ENCODE data around the gene ZNF451.

Gene ZNF451

DNA sequence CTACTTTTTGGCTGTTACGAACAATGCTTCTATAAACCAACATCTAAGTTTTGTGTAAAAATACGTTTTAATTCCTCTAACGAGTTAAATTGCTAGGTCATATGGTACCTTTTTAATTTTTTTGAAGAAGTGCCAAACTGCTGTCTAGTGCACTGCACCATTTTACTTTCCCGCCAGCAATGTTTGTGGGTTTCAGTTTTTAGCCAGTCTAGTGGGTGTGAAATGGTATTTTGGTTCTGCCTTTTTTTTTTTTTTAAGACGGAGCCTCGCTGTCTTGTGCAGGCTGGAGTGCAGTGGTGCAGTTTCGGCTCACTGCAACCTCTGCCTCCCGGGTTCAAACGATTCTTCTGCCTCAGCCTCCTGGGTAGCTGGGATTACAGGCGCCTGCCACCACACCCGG, 48.0 kb downstream of the ZNF451 start:
- Histone ChIP-seq H3K4me1 (ENCODE audit: control insufficient read depth, insufficient read depth, low read length) (no peaks in the 10 kb centered on the region), H3K36me3 (ENCODE audit: control insufficient read depth, insufficient read depth, low read length) (no peaks in the 10 kb centered on the region), H3K27ac (ENCODE audit: low read depth, low read length) (no peak overlapping the region), H3K27me3 (ENCODE audit: control insufficient read depth, insufficient read depth, low read length) (no peaks in the 10 kb centered on the region), H3K4me3 (ENCODE audit: low read length) (no peak overlapping the region), H3K9ac (ENCODE audit: low read length) (no peak overlapping the region)

DNA sequence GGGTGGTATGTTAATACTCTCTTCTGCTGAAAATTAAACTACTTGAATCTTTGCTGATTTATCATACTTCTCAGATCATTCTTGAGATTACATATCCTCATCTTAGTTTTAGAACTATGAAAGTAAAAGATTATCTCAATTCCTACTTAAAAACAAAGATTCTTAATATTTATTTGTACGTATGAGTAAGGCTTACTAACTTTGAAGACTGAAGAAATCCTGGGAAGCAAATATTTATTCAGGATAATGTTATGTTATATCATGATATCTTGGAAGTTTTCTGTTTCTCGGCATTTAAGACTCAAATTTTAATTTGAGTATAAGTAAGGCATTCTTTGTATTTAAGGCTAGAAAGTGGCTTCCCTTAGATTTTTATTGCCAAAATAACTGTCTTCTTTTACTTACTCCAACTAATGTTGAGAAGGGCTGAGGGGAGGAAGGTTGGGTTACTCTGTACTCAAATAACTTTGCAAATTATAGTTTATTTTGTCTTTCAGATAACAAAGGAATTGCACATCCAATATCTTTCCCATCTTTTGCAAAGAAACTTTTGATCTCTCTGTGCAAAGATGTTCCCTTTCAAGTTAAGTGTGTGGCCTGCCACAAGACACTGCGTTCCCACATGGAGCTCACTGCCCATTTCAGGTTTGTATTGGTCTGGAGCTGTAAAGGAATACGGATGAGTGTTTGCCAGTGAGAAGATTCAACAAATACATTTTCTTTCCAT, 51.6 kb downstream of the ZNF451 start:
- Histone ChIP-seq H3K4me3 (ENCODE audit: low read length) (no peak overlapping the region), H3K36me3 (ENCODE audit: control insufficient read depth, insufficient read depth, low read length) (peaks cover 2% of the 10 kb centered on the region), H3K4me1 (ENCODE audit: control insufficient read depth, insufficient read depth, low read length) (no peaks in the 10 kb centered on the region), H3K27ac (ENCODE audit: low read depth, low read length) (no peak overlapping the region), H3K9ac (ENCODE audit: low read length) (no peak overlapping the region), H3K27me3 (ENCODE audit: control insufficient read depth, insufficient read depth, low read length) (no peaks in the 10 kb centered on the region)

DNA sequence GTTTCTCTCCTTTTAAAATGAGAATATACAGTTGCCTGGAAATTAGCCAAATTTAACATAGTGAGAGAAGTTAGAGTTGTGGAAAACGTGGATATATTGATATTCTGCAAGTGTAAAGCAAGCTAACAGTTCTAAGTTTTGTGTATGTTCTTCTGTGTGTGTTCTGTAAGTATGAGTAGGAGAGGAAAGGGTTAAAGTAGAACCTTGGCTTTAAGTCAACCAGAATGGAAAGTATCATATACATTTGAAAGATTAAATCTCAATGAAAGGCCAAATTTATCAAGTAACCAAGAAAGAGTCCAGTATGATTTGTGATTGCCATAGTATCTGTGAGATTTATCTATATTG, 52.2 kb downstream of the ZNF451 start:
- peaks cover 2% of the 10 kb centered on the region for H3K36me3 ChIP-seq (ENCODE audit: control insufficient read depth, insufficient read depth, low read length)
- no peaks in the 10 kb centered on the region for H3K27me3 ChIP-seq (ENCODE audit: control insufficient read depth, insufficient read depth, low read length)
- H3K27ac ChIP-seq (ENCODE audit: low read depth, low read length), result no peak overlapping the region
- no peak overlapping the region for H3K9ac ChIP-seq (ENCODE audit: low read length)
- H3K4me3 ChIP-seq (ENCODE audit: low read length), result no peak overlapping the region
- H3K4me1 ChIP-seq (ENCODE audit: control insufficient read depth, insufficient read depth, low read length), result no peaks in the 10 kb centered on the region

DNA sequence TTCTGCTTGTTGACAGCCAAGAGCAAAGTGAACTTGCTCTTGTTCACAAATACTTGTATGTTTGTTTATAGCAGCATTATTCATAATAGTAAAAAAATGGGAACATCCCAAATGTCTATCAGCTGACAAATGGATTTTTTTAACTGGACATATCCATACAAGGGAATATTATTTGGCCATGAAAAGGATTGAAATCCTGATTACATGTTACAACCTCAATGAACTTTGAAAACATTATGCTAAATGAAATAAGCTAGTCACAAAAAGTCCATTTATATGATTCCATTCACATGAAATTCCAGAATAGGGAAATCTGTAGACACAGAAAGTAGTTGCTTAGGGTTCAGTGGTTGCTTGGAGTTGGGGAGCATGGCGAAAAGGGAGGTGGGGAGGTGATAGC, 53.7 kb downstream of the ZNF451 start:
- Histone ChIP-seq H3K9ac (ENCODE audit: low read length) (no peak overlapping the region), H3K36me3 (ENCODE audit: control insufficient read depth, insufficient read depth, low read length) (peaks cover 10% of the 10 kb centered on the region), H3K4me3 (ENCODE audit: low read length) (no peak overlapping the region), H3K27ac (ENCODE audit: low read depth, low read length) (no peak overlapping the region), H3K4me1 (ENCODE audit: control insufficient read depth, insufficient read depth, low read length) (no peaks in the 10 kb centered on the region), H3K27me3 (ENCODE audit: control insufficient read depth, insufficient read depth, low read length) (no peaks in the 10 kb centered on the region)

DNA sequence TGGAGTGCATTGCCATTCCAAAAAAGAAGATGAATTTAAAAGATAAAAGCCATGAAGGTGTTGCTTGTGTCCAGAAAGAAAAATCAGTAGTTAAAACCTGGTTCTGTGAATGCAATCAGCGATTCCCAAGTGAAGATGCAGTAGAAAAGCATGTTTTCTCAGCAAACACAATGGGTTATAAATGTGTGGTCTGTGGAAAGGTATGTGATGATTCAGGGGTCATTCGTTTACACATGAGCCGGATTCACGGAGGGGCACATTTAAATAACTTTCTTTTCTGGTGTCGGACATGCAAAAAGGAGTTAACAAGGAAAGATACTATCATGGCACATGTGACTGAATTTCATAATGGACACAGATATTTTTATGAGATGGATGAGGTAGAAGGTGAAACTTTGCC, 57.4 kb downstream of the ZNF451 start:
- Histone ChIP-seq H3K27me3 (ENCODE audit: control insufficient read depth, insufficient read depth, low read length) (no peaks in the 10 kb centered on the region), H3K36me3 (ENCODE audit: control insufficient read depth, insufficient read depth, low read length) (peaks cover 12% of the 10 kb centered on the region), H3K27ac (ENCODE audit: low read depth, low read length) (no peak overlapping the region), H3K4me3 (ENCODE audit: low read length) (no peak overlapping the region), H3K9ac (ENCODE audit: low read length) (no peak overlapping the region), H3K4me1 (ENCODE audit: control insufficient read depth, insufficient read depth, low read length) (no peaks in the 10 kb centered on the region)

DNA sequence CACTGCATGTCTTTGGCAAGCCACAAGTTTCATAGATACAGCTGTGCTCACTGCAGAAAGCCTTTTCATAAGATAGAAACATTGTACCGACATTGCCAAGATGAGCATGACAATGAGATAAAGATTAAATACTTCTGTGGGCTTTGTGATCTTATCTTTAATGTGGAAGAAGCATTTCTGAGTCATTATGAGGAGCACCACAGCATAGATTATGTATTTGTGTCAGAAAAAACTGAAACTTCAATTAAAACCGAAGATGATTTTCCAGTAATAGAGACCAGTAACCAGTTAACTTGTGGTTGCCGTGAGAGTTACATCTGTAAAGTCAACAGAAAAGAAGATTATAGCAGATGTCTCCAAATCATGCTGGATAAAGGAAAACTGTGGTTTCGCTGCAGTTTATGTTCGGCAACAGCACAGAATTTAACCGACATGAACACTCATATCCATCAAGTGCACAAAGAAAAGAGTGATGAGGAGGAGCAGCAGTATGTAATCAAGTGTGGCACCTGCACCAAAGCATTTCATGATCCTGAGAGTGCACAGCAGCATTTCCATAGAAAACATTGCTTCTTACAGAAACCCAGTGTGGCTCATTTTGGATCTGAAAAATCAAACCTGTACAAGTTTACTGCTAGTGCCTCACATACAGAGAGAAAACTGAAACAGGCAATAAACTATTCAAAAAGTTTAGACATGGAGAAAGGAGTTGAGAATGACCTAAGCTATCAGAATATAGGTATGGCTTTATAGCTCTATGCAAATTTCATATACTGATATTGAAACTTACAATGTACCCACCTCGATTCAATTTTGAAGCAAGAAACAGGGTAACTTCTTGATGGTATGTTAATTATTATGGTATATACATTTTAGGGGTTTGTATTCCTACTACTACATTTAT, 58.2 kb downstream of the ZNF451 start:
- H3K36me3 ChIP-seq (ENCODE audit: control insufficient read depth, insufficient read depth, low read length), result peaks cover 13% of the 10 kb centered on the region
- no peak overlapping the region for H3K27ac ChIP-seq (ENCODE audit: low read depth, low read length)
- no peaks in the 10 kb centered on the region for H3K27me3 ChIP-seq (ENCODE audit: control insufficient read depth, insufficient read depth, low read length)

DNA sequence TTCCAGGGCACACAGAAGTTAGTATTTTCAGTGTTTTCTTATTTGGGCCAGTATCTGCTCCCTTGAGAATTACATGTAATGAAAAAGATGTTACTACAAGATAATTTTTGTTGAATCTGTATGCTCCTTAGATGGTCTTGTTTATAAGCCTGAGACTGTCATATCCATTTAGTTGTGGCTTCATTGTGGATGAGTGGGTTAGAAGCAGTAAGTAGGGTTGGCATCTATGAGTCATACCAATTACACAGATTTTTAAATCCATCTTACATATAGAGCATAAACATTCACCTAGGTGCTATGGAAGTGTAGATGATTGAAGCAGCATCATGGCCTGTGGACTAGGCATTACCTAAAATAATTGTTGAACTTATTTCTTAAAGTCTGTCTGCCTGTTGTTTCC, 68.7 kb downstream of the ZNF451 start:
- Histone ChIP-seq H3K36me3 (ENCODE audit: control insufficient read depth, insufficient read depth, low read length) (peaks cover 5% of the 10 kb centered on the region), H3K9ac (ENCODE audit: low read length) (no peak overlapping the region), H3K27ac (ENCODE audit: low read depth, low read length) (no peak overlapping the region), H3K4me3 (ENCODE audit: low read length) (no peak overlapping the region), H3K27me3 (ENCODE audit: control insufficient read depth, insufficient read depth, low read length) (no peaks in the 10 kb centered on the region), H3K4me1 (ENCODE audit: control insufficient read depth, insufficient read depth, low read length) (no peaks in the 10 kb centered on the region)

More for the DNA sequence above, 58.2 kb downstream of the ZNF451 start:
- Histone ChIP-seq H3K9ac (ENCODE audit: low read length) (no peak overlapping the region), H3K4me1 (ENCODE audit: control insufficient read depth, insufficient read depth, low read length) (no peaks in the 10 kb centered on the region), H3K4me3 (ENCODE audit: low read length) (no peak overlapping the region)

DNA sequence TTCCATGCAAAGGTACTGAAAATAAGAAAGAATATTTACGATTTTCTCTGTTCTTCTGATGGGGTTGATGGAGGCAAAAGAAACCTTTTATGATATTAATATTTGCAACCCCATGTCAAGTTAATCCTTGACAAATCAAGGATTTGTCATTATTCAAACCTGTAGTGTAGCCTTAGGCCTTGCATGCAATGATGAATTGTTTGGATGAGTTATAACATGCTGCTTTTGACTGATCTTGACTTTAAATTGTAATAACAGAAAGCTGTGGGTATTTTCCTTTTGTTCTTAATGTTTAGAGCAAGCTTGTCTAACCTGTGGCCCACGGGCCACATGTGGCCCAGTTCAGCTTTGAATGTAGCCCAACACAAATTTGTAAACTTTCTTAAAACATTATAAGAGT, 69.1 kb downstream of the ZNF451 start:
- no peak overlapping the region for H3K27ac ChIP-seq (ENCODE audit: low read depth, low read length)
- H3K4me3 ChIP-seq (ENCODE audit: low read length), result no peak overlapping the region
- peaks cover 5% of the 10 kb centered on the region for H3K36me3 ChIP-seq (ENCODE audit: control insufficient read depth, insufficient read depth, low read length)
- no peaks in the 10 kb centered on the region for H3K27me3 ChIP-seq (ENCODE audit: control insufficient read depth, insufficient read depth, low read length)
- H3K9ac ChIP-seq (ENCODE audit: low read length), result no peak overlapping the region
- no peaks in the 10 kb centered on the region for H3K4me1 ChIP-seq (ENCODE audit: control insufficient read depth, insufficient read depth, low read length)

DNA sequence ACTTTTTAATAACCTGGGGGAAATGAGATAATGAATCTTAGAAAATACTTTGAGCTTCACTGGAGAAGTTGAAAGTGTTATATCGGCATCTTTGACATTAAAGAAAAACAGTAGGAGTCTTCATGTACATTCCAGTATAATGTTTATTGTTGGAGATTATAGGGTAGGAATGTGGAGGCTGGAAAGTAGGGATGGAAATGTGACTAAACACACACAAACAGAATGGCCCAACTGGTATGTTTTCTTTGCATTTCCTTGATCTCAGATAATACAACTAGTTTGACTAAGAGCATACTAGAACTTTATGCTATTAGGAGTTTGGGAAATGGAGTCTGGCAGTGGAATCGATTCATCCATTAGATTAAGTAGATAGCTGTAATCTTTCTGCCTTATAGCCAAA, 72.0 kb downstream of the ZNF451 start:
- Histone ChIP-seq H3K27me3 (ENCODE audit: control insufficient read depth, insufficient read depth, low read length) (no peaks in the 10 kb centered on the region), H3K36me3 (ENCODE audit: control insufficient read depth, insufficient read depth, low read length) (peaks cover 3% of the 10 kb centered on the region), H3K4me1 (ENCODE audit: control insufficient read depth, insufficient read depth, low read length) (no peaks in the 10 kb centered on the region), H3K4me3 (ENCODE audit: low read length) (no peak overlapping the region), H3K27ac (ENCODE audit: low read depth, low read length) (no peak overlapping the region), H3K9ac (ENCODE audit: low read length) (no peak overlapping the region)

DNA sequence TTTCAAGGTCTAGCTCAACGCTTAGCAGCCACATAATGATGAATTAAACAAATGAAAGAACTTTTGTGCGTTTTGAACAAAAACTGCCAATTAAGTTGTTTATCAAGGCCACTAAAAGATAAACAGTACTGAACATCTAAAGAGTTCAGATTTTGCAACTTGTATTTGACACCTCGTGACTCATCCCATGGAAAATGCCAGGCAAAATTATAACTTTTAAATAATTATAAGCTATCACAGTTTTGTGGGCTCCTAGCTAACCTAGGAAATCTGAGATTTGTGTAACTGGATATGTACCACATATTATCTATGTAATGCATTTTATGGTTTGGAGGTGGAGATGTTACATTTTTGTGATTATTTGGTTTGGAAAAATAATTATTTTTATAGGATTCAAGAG, 72.5 kb downstream of the ZNF451 start:
- H3K9ac ChIP-seq (ENCODE audit: low read length), result no peak overlapping the region
- H3K36me3 ChIP-seq (ENCODE audit: control insufficient read depth, insufficient read depth, low read length), result peaks cover 4% of the 10 kb centered on the region
- H3K4me1 ChIP-seq (ENCODE audit: control insufficient read depth, insufficient read depth, low read length), result no peaks in the 10 kb centered on the region
- H3K27ac ChIP-seq (ENCODE audit: low read depth, low read length), result no peak overlapping the region
- H3K27me3 ChIP-seq (ENCODE audit: control insufficient read depth, insufficient read depth, low read length), result no peaks in the 10 kb centered on the region
- H3K4me3 ChIP-seq (ENCODE audit: low read length), result no peak overlapping the region

DNA sequence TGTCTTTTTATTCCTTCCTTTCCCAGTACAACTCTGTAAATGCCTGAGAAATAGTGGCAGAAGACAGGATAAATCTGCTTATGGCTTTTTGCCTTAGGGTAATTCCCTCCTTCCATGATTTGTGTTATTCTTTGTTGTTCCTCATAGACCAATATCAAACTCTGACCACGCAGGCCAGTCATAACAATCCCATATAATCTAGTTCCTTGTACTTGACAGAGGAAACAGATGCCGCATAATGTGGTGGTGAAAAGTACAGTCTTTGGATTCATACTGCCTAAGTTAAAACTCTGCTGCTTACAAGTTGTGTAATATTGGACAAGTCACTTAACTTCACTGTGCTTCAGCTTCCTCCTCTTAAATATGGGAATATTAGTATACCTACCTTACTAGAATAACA, 74.0 kb downstream of the ZNF451 start:
- H3K4me1 ChIP-seq (ENCODE audit: control insufficient read depth, insufficient read depth, low read length), result no peaks in the 10 kb centered on the region
- peaks cover 6% of the 10 kb centered on the region for H3K36me3 ChIP-seq (ENCODE audit: control insufficient read depth, insufficient read depth, low read length)
- H3K9ac ChIP-seq (ENCODE audit: low read length), result no peak overlapping the region
- H3K27ac ChIP-seq (ENCODE audit: low read depth, low read length), result no peak overlapping the region
- H3K4me3 ChIP-seq (ENCODE audit: low read length), result no peak overlapping the region
- no peaks in the 10 kb centered on the region for H3K27me3 ChIP-seq (ENCODE audit: control insufficient read depth, insufficient read depth, low read length)

DNA sequence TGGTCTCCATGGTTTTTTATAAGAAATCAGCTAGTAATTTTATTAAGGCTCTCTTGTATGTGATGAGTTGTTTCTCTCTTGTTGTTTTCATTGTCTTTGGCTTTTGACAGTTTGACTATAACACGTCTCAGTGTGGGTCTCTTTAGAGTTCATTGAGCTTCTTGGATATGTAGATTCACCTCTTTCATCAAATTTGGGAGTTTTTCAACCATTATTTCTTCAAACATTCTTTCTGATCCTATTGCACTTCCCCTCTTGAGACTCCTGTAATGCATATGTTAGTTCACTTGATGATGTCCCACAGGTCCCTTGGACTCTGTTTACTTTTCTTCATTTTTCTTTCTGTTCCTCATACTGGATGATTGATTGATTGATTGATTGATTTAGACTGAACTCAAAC, 75.1 kb downstream of the ZNF451 start:
- no peaks in the 10 kb centered on the region for H3K4me1 ChIP-seq (ENCODE audit: control insufficient read depth, insufficient read depth, low read length)
- no peaks in the 10 kb centered on the region for H3K27me3 ChIP-seq (ENCODE audit: control insufficient read depth, insufficient read depth, low read length)
- peaks cover 6% of the 10 kb centered on the region for H3K36me3 ChIP-seq (ENCODE audit: control insufficient read depth, insufficient read depth, low read length)
- no peak overlapping the region for H3K27ac ChIP-seq (ENCODE audit: low read depth, low read length)
- H3K9ac ChIP-seq (ENCODE audit: low read length), result no peak overlapping the region
- H3K4me3 ChIP-seq (ENCODE audit: low read length), result no peak overlapping the region
